ENCODE data around the gene MEAK7.

- TF ChIP-seq CTCF (IDR thresholded peaks at IDR 0.05; ENCODE audit: control extremely low read depth in 1 of 3, insufficient read depth in 1 of 3, low read depth in 1 of 3, low read length in 3 of 3), result no peak
- no peak for TF ChIP-seq POLR2AphosphoS5 (IDR thresholded peaks at IDR 0.05; ENCODE audit: low read depth, low read length)
- TF ChIP-seq RFX5 (IDR thresholded peaks at IDR 0.05; ENCODE audit: borderline replicate concordance, low read depth, low read length), result no peak
- no peak for TF ChIP-seq CEBPB (IDR thresholded peaks at IDR 0.05; ENCODE audit: low read depth, low read length)
- TF ChIP-seq MAX (IDR thresholded peaks at IDR 0.05), result no peak
- no peak for TF ChIP-seq SP2 (IDR thresholded peaks at IDR 0.05; ENCODE audit: low read length)
- TF ChIP-seq BRCA1 (IDR thresholded peaks at IDR 0.05; ENCODE audit: low read depth, low read length), result no peak
- no peak for TF ChIP-seq RAD21 (IDR thresholded peaks at IDR 0.05 in 1 of 2, conservative IDR thresholded peaks at IDR 0.05 in 1 of 2; ENCODE audit: low read depth in 2 of 2, low read length in 2 of 2)
- TF ChIP-seq HDAC2 (IDR thresholded peaks at IDR 0.05; ENCODE audit: borderline replicate concordance in 1 of 2, low read depth in 2 of 2, low read length in 2 of 2), result no peak
These were observed 32.5 kb downstream of the MEAK7 start for GRCh38 chr16:84471966-84472365.
